ACC112 (cell line): Measurements from ENCODE around the gene RASSF6.
A peak's percentile ranks its signal among the peaks of the same experiment; 100 is the strongest.
"Not testable (repeated sequence)": the region's sequence is repeated elsewhere in the genome, so short reads cannot be mapped to it uniquely, and the experiment has no call there.

Experiments
- H2AFZ ChIP-seq: fragments of 200-600 bp; sonication (generic); one replicate; pipeline ENCODE4 v1.6.0; 2017; ENCODE audit warnings: antibody characterized with exemption, low read length; ENCODE audit not compliant: unreplicated experiment
- H3K27ac ChIP-seq: fragments of 200-600 bp; sonication (generic); 2 replicates; pipeline ENCODE4 v1.5.1; 2014; ENCODE audit warnings: low read depth, mild to moderate bottlenecking, antibody characterized with exemption, low read length, moderate library complexity
- H3K27me3 ChIP-seq: fragments of 200-600 bp; sonication (generic); 2 replicates; pipeline ENCODE4 v1.6.1; 2014; ENCODE audit warnings: mild to moderate bottlenecking, antibody characterized with exemption, low read length, moderate library complexity, mixed read lengths; ENCODE audit not compliant: insufficient read depth
- H3K36me3 ChIP-seq: fragments of 200-600 bp; sonication (generic); 2 replicates; pipeline ENCODE4 v1.6.1; 2016; ENCODE audit warnings: mild to moderate bottlenecking, antibody characterized with exemption, low read length, moderate library complexity, mixed read lengths; ENCODE audit not compliant: insufficient read depth
- H3K4me1 ChIP-seq: fragments of 200-600 bp; sonication (generic); one replicate; pipeline ENCODE4 v1.6.1; 2016; ENCODE audit warnings: low read length, mixed read lengths; ENCODE audit not compliant: insufficient read depth, unreplicated experiment, control insufficient read depth
- H3K4me3 ChIP-seq: fragments of 200-600 bp; sonication (generic); 2 replicates; pipeline ENCODE4 v1.5.1; 2014; ENCODE audit warnings: mild to moderate bottlenecking, low read depth, low read length
- H3K79me2 ChIP-seq: fragments of 200-600 bp; sonication (generic); one replicate; pipeline ENCODE4 v1.6.0; 2016; ENCODE audit warnings: low read length; ENCODE audit not compliant: control insufficient read depth, unreplicated experiment, insufficient read depth

RASSF6 gene

GRCh38 chr4:73577371-73577770 is 42.9 kb downstream of the RASSF6 start:
- Histone ChIP-seq H3K4me3 (no peak overlapping the region), H3K36me3 (no peaks in the 10 kb centered on the region), H3K27ac (no peak overlapping the region), H3K79me2 (no peaks in the 10 kb centered on the region), H3K4me1 (peaks cover 22% of the 10 kb centered on the region), H2AFZ (no peak overlapping the region), H3K27me3 (no peaks in the 10 kb centered on the region)

GRCh38 chr4:73576381-73576780 is 43.9 kb downstream of the RASSF6 start:
- H2AFZ ChIP-seq = no peak overlapping the region
- no peaks in the 10 kb centered on the region for H3K27me3 ChIP-seq
- H3K27ac ChIP-seq = peak overlapping the region; percentile 18; the same call in 1 of the 2 replicates
- no peaks in the 10 kb centered on the region for H3K36me3 ChIP-seq
- no peaks in the 10 kb centered on the region for H3K79me2 ChIP-seq
- H3K4me1 ChIP-seq = peaks cover 22% of the 10 kb centered on the region
- H3K4me3 ChIP-seq = peak overlapping the region; percentile 27

GRCh38 chr4:73575660-73576059 is 44.6 kb downstream of the RASSF6 start:
- Histone ChIP-seq H3K4me3 (peak overlapping the region; percentile 27), H3K27me3 (no peaks in the 10 kb centered on the region), H2AFZ (peak overlapping the region; percentile 15), H3K27ac (peak overlapping the region; percentile 18; the same call in 1 of the 2 replicates), H3K79me2 (no peaks in the 10 kb centered on the region), H3K4me1 (peaks cover 22% of the 10 kb centered on the region), H3K36me3 (no peaks in the 10 kb centered on the region)

- Histone ChIP-seq H2AFZ (peak overlapping the region; percentile 15), H3K79me2 (no peaks in the 10 kb centered on the region), H3K4me3 (no peak overlapping the region), H3K36me3 (no peaks in the 10 kb centered on the region), H3K4me1 (peaks cover 22% of the 10 kb centered on the region), H3K27me3 (no peaks in the 10 kb centered on the region), H3K27ac (no peak overlapping the region)
These were observed 46.3 kb downstream of the RASSF6 start for GRCh38 chr4:73573794-73574528.

GRCh38 chr4:73550865-73551264 is 69.4 kb downstream of the RASSF6 start:
- not testable (repeated sequence) for H3K79me2 ChIP-seq, H3K27me3 ChIP-seq, H3K27ac ChIP-seq, H3K4me1 ChIP-seq, H3K36me3 ChIP-seq, H3K4me3 ChIP-seq, H2AFZ ChIP-seq

GRCh38 chr4:73544620-73545019 is 75.6 kb downstream of the RASSF6 start:
- Histone ChIP-seq H2AFZ (no peak overlapping the region), H3K4me3 (no peak overlapping the region), H3K79me2 (no peaks in the 10 kb centered on the region)

GRCh38 chr4:73541251-73541650 is 79.0 kb downstream of the RASSF6 start:
- no peaks in the 10 kb centered on the region for H3K27me3 ChIP-seq
- H2AFZ ChIP-seq = no peak overlapping the region
- H3K4me1 ChIP-seq = no peaks in the 10 kb centered on the region
- H3K4me3 ChIP-seq = no peak overlapping the region
- H3K36me3 ChIP-seq = no peaks in the 10 kb centered on the region
- H3K27ac ChIP-seq = no peak overlapping the region
- no peaks in the 10 kb centered on the region for H3K79me2 ChIP-seq

More at GRCh38 chr4:73544620-73545019, 75.6 kb downstream of the RASSF6 start:
- Histone ChIP-seq H3K27me3 (no peaks in the 10 kb centered on the region), H3K4me1 (no peaks in the 10 kb centered on the region), H3K36me3 (no peaks in the 10 kb centered on the region), H3K27ac (no peak overlapping the region)

GRCh38 chr4:73540826-73541225 is 79.4 kb downstream of the RASSF6 start:
- Histone ChIP-seq H2AFZ (no peak overlapping the region), H3K4me1 (peaks cover 4% of the 10 kb centered on the region), H3K27me3 (no peaks in the 10 kb centered on the region), H3K36me3 (no peaks in the 10 kb centered on the region), H3K4me3 (no peak overlapping the region), H3K79me2 (no peaks in the 10 kb centered on the region), H3K27ac (no peak overlapping the region)

GRCh38 chr4:73539386-73539785 is 80.8 kb downstream of the RASSF6 start:
- Histone ChIP-seq H3K27ac (no peak overlapping the region), H3K4me3 (no peak overlapping the region), H3K4me1 (peaks cover 4% of the 10 kb centered on the region), H3K27me3 (no peaks in the 10 kb centered on the region), H2AFZ (no peak overlapping the region), H3K36me3 (no peaks in the 10 kb centered on the region), H3K79me2 (no peaks in the 10 kb centered on the region)

GRCh38 chr4:73538162-73538561 is 82.1 kb downstream of the RASSF6 start:
- no peak overlapping the region for H3K27ac ChIP-seq
- no peaks in the 10 kb centered on the region for H3K79me2 ChIP-seq
- no peak overlapping the region for H2AFZ ChIP-seq
- no peaks in the 10 kb centered on the region for H3K27me3 ChIP-seq
- peaks cover 4% of the 10 kb centered on the region for H3K4me1 ChIP-seq
- H3K36me3 ChIP-seq = no peaks in the 10 kb centered on the region
- no peak overlapping the region for H3K4me3 ChIP-seq
